Lung (tissue), 12 donors: ENCODE measurements around the gene TUBB4B. TPM values are rescaled to one million over a fixed set of nuclear protein-coding genes. Genes with fewer than 3 reads are reported as not detected.

ENCODE experiments used
- ATAC-seq: fragments of 200-7000 bp; cut with Tn5 transposase; one replicate; pipeline ENCODE4 v1.9.1; 2020; ENCODE audit warnings: moderate number of reproducible peaks; ENCODE audit not compliant: insufficient read depth, low FRiP score
- DNase-seq, 3 donors: peaks; one replicate each; pipeline ENCODE4 v3.0.0-alpha.2; 2013 to 2017
- H3K27ac ChIP-seq, 2 donors: one replicate each; pipeline ENCODE4 v1.5.1; 2013; ENCODE audit warnings: mild to moderate bottlenecking in 2 of 2, moderate library complexity in 2 of 2, control low read depth in 1 of 2, inconsistent platforms in 1 of 2, low read depth in 1 of 2, low read length in 1 of 2
- H3K27me3 ChIP-seq, 3 donors: one replicate each; pipeline ENCODE4 v1.5.1; 2013; ENCODE audit warnings: low read length in 2 of 3; ENCODE audit not compliant: control insufficient read depth in 3 of 3, insufficient read depth in 3 of 3
- H3K36me3 ChIP-seq, 4 donors: one replicate each; pipeline ENCODE4 v1.5.1; 2013; ENCODE audit warnings: low read length in 4 of 4, mild to moderate bottlenecking in 1 of 4, moderate library complexity in 1 of 4; ENCODE audit not compliant: control insufficient read depth in 4 of 4, insufficient read depth in 4 of 4
- H3K4me1 ChIP-seq, 5 donors: one replicate each; pipeline ENCODE4 v1.5.1; 2013; ENCODE audit warnings: low read length in 5 of 5, mild to moderate bottlenecking in 2 of 5, moderate library complexity in 1 of 5; ENCODE audit not compliant: control insufficient read depth in 5 of 5, insufficient read depth in 5 of 5
- H3K4me3 ChIP-seq: one replicate; pipeline ENCODE4 v1.5.1; 2013; ENCODE audit warnings: mild to moderate bottlenecking, control low read depth, moderate library complexity
- H3K9ac ChIP-seq, 2 donors: one replicate each; pipeline ENCODE4 v1.5.1; 2013; ENCODE audit warnings: low read length in 2 of 2, control low read depth in 1 of 2; ENCODE audit not compliant: insufficient read depth in 1 of 2
- H3K9me3 ChIP-seq, 4 donors: one replicate each; pipeline ENCODE4 v1.5.1; 2013; ENCODE audit warnings: low read length in 3 of 4, mild to moderate bottlenecking in 1 of 4, moderate library complexity in 1 of 4; ENCODE audit not compliant: control insufficient read depth in 4 of 4, insufficient read depth in 3 of 4
- WGBS, 2 donors: extraction: QIAGEN DNeasy Blood & Tissue Kit; methylation state at CpG; one replicate each; pipeline ENCODE4 v1.1.7; 2013; 5-methylcytosine and 5-hydroxymethylcytosine counted together
- polyA plus RNA-seq, 2 donors: library from polyadenylated mRNA; stranded (reverse); fragments of 200-250 nt; gene quantifications; one replicate each; pipeline ENCODE4 v1.2.1, GENCODE V29; 2013
- total RNA-seq, 2 donors: library from RNA; depleted of rRNA in 1 of 2; stranded (reverse); fragments of >200 nt in 1 of 2; gene quantifications; one replicate each; pipeline ENCODE4 v1.2.1, GENCODE V29; 2014 to 2021
- TF ChIP-seq, protein P1 (sequence below): IDR thresholded peaks from 2 replicates; pipeline ENCODE4 v1.5.1; 2012; ENCODE audit warnings: mild to moderate bottlenecking; ENCODE audit errors: control extremely low read depth, extremely low read depth
- donor health status: control.
- donor health status: control.
- donor health status: Bipolar disorder and iron deficiency.
- donor health status: healthy.
- donor health status: DM: yes; HTN: yes; CAD: no.

Gene TUBB4B
- total and polyA plus RNA-seq, 4 donors = 163 to 505 (median 332) TPM

DNA sequence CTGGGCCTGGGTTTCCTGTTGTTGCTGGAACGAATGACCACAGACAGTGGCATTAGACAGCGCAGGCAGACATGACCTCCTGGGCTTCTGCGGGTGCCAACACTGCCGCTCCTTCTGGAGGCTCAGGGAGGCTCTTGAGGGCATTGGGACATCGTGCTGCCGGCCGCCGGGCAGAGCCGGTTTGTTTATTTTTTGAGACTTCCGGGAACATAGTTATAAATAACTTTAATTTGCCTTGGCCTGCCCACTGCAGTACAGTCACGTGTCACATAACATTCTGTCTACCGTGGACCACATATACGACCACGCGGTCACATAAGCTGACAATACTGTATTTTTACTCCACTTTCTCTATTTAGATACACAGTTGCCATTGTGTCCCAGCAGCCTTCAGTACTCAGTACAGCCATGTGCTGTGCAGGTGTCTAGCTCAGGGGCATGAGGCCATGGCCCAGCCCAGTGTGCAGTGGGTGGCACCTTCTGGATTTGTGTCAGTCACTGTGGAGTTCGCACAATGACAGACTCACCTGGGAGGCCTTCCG lies 28.2 kb downstream of the TUBB4B start:
- 27 to 61% methylated on average over 17 of the region's 17 CpGs for WGBS, 2 donors

DNA sequence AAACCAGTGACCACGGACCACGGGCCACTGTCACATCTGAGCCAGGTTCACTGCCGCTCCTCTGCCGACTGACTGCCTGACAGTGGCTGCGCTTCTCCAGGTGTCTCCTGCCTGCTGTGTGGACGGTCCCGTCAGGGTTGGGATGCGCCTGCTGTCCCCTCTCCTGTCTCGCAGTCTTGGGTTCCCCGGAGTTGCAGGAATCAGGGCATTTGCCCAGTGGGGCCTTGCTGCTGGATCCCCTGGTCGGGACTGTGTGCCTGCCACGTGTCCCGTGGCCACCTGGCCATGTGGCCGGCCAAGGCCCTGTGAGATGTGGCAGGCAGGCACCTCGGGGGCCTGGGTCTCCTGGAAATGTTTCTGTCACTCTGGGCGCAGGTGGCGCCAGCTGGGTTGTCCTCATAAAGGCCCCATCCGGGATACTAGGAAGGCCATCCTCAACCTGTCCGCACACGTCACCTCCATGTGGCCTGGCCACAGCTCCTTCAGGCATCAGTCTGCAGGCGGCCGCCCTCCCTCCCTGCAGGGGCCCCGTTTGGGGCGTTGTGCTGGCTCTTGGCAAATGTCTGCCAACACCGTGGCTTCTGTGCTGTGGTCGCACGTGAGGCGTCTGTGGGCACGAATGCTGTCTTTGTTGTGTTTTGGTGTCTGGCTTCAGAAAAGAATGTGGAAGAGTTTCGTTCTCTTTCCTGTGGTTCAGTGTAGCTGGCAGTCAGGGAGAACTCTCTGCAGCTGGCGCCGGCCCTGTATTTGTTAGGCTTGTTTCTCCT lies 30.0 kb downstream of the TUBB4B start:
- no peak for DNase-seq

More for the DNA sequence above, 28.2 kb downstream of the TUBB4B start:
- peak; percentile 28 to 57 (median 47) for DNase-seq
- H3K36me3 ChIP-seq = peaks cover 11 to 41% (median 15%) of the 10 kb centered on the region in 4 donors
- peak; percentile 47 for ATAC-seq
- H3K4me3 ChIP-seq = no peak overlapping the region
- H3K4me1 ChIP-seq = peaks cover under 1 to 20% (median 4%) of the 10 kb centered on the region in 5 donors
- H3K9ac ChIP-seq = no peak overlapping the region
- H3K27ac ChIP-seq = peak overlapping the region; percentile 64 to 94
- no peaks in the 10 kb centered on the region for H3K27me3 ChIP-seq
- TF ChIP-seq, protein P1, sequence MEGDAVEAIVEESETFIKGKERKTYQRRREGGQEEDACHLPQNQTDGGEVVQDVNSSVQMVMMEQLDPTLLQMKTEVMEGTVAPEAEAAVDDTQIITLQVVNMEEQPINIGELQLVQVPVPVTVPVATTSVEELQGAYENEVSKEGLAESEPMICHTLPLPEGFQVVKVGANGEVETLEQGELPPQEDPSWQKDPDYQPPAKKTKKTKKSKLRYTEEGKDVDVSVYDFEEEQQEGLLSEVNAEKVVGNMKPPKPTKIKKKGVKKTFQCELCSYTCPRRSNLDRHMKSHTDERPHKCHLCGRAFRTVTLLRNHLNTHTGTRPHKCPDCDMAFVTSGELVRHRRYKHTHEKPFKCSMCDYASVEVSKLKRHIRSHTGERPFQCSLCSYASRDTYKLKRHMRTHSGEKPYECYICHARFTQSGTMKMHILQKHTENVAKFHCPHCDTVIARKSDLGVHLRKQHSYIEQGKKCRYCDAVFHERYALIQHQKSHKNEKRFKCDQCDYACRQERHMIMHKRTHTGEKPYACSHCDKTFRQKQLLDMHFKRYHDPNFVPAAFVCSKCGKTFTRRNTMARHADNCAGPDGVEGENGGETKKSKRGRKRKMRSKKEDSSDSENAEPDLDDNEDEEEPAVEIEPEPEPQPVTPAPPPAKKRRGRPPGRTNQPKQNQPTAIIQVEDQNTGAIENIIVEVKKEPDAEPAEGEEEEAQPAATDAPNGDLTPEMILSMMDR = no peak
- H3K9me3 ChIP-seq = no peaks in the 10 kb centered on the region

DNA sequence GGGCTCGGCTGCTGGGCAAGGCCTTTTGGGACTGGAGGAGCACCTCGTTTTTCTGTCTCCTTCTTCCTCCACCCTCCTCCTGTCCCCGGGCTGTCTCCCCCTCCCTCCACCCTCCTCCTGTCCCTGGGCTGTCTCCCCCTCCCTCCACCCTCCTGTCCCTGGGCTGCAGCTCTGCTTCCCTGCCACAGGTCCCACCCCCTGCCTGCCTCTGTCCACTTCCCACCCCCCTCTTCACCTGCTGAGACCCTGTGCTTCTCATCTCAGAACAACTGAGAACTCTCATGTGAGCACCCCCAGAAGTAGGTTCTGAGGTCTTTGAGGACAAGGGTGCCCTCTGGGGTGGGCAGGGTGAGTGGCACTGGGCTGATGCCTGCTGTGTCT lies 30.6 kb downstream of the TUBB4B start:
- no peak overlapping the region for H3K9ac ChIP-seq
- TF ChIP-seq, protein P1 = no peak
- H3K36me3 ChIP-seq = peaks cover 5 to 25% (median 12%) of the 10 kb centered on the region in 4 donors
- no peak for ATAC-seq
- no peaks in the 10 kb centered on the region for H3K27me3 ChIP-seq
- peaks cover 3 to 32% (median 8%) of the 10 kb centered on the region in 5 donors for H3K4me1 ChIP-seq
- H3K27ac ChIP-seq = no peak overlapping the region
- no peak for DNase-seq
- no peak overlapping the region for H3K4me3 ChIP-seq
- no peaks in the 10 kb centered on the region for H3K9me3 ChIP-seq
- WGBS, 2 donors = 13 to 32% methylated on average over 3 of the region's 3 CpGs

More for the DNA sequence above, 30.0 kb downstream of the TUBB4B start:
- Histone ChIP-seq H3K27me3 (no peaks in the 10 kb centered on the region), H3K4me3 (no peak overlapping the region), H3K9ac (no peak overlapping the region), H3K4me1 (peaks cover 3 to 27% (median 4%) of the 10 kb centered on the region in 5 donors), H3K27ac (no peak overlapping the region), H3K36me3 (peaks cover 6 to 30% (median 13%) of the 10 kb centered on the region in 4 donors), H3K9me3 (no peaks in the 10 kb centered on the region)
- WGBS, 2 donors = 70 to 78% methylated on average over 32 of the region's 32 CpGs
- TF ChIP-seq, protein P1 = no peak
- no peak for ATAC-seq
